HepG2 (cell line): ENCODE measurements around the gene PXT1.

Source experiments
- CEBPB ChIP-seq: IDR thresholded peaks from 2 replicates; pipeline ENCODE4 v1.6.1; 2011; ENCODE audit warnings: low read depth, low read length, improper control_type of control experiment, borderline replicate concordance
- CTCF ChIP-seq: sonication (generic); formaldehyde crosslinking; IDR thresholded peaks from 2 replicates; pipeline ENCODE4 v1.5.0; 2020; ENCODE audit warnings: mild to moderate bottlenecking, missing genetic modification reagents, moderate library complexity
- JUND ChIP-seq: sonication (generic); formaldehyde crosslinking; IDR thresholded peaks from 2 replicates; pipeline ENCODE4 v1.8.0; 2022; ENCODE audit warnings: mild to moderate bottlenecking, missing genetic modification reagents
- MAX ChIP-seq: IDR thresholded peaks from 2 replicates; pipeline ENCODE4 v1.6.1; 2012; ENCODE audit warnings: inconsistent platforms
- ZBTB21 ChIP-seq: sonication (generic); formaldehyde crosslinking; IDR thresholded peaks from 2 replicates; pipeline ENCODE4 v1.4.0; 2020; ENCODE audit warnings: missing genetic modification reagents
- ZSCAN29 ChIP-seq: sonication (generic); formaldehyde crosslinking; conservative IDR thresholded peaks from 2 replicates; pipeline ENCODE4 v1.4.0; 2020; ENCODE audit warnings: mild to moderate bottlenecking, missing genetic modification reagents

GRCh38 chr6:36378243-36378920, 64.3 kb downstream of the PXT1 start:
- TF ChIP-seq CTCF (CRISPR knock-in tag) (no peak), JUND (CRISPR knock-in tag) (no peak), ZSCAN29 (CRISPR knock-in tag) (no peak), MAX (no peak), ZBTB21 (no peak), CEBPB (no peak)
